ENCODE measurements around the gene LCOR. TPM values are rescaled to one million over a fixed set of nuclear protein-coding genes. Genes with fewer than 3 reads are reported as not detected.

The LCOR gene
- total RNA-seq, 1 experiment from 2014 or later = 10.5 TPM

- no peaks in the 10 kb centered on the region for H4K20me1 ChIP-seq (ENCODE audit: low read length)
- peak overlapping the region; percentile 79 for H3K4me2 ChIP-seq (ENCODE audit: low read length)
- H3K79me2 ChIP-seq (ENCODE audit: low read length) = no peaks in the 10 kb centered on the region
- ChIA-PET CTCF (interaction anchor here (0.6 to 2.2 kb wide), 5 partner anchors 14 to 203 kb away, joined by 3 to 12 read pairs (median 4); no protein-coding TSS in a partner anchor), POLR2A (ENCODE audit: unreplicated experiment) (interaction anchor here (0.6 to 0.7 kb wide), 2 partner anchors 124 to 539 kb away, joined by 5 read pairs; no protein-coding TSS in a partner anchor)
- no peaks in the 10 kb centered on the region for H3K27me3 ChIP-seq (ENCODE audit: low read length)
- intact Hi-C loops (cut with micrococcal nuclease) = no loop called here
- DNase-seq (peak; percentile 88), ATAC-seq (peak; percentile 95)
- no TSS peak for BruUV-seq (replicated peaks)
- H3F3A ChIP-seq (ENCODE audit: low read length, unreplicated experiment) = no peaks in the 10 kb centered on the region
- no peaks in the 10 kb centered on the region for H3K9me2 ChIP-seq (replicated peaks; ENCODE audit: low read length)
- TF ChIP-seq CTCF (conservative IDR thresholded peaks at IDR 0.05; ENCODE audit: low read depth, low read length) (peak; percentile 82), EZH2phosphoT487 (IDR thresholded peaks at IDR 0.05; ENCODE audit: borderline replicate concordance, low read length) (no peak)
- H3K9me3 ChIP-seq (ENCODE audit: low read length) = no peaks in the 10 kb centered on the region
- H3K27ac ChIP-seq (ENCODE audit: low read length) = no peak overlapping the region
- H3K9ac ChIP-seq (ENCODE audit: low read length) = no peak overlapping the region
- H3K4me3 ChIP-seq (ENCODE audit: low read length) = peak overlapping the region; percentile 49
- H3K36me3 ChIP-seq (ENCODE audit: low read depth, low read length) = no peaks in the 10 kb centered on the region
- peak overlapping the region; percentile 69 for H2AFZ ChIP-seq (ENCODE audit: low read length)
- H3K4me1 ChIP-seq (ENCODE audit: insufficient read depth, low read length) = 0 out of 2 replicates have a peak, but pooled peaks cover 8% of the 10 kb centered on the region
These were observed 205.6 kb downstream of the LCOR start for GRCh38 chr10:97037365-97038361.

GRCh38 chr10:97038688-97039087, 206.6 kb downstream of the LCOR start:
- Histone ChIP-seq H3K4me3 (ENCODE audit: low read length) (no peak overlapping the region), H3K9ac (ENCODE audit: low read length) (no peak overlapping the region), H3K27me3 (ENCODE audit: low read length) (no peaks in the 10 kb centered on the region), H2AFZ (ENCODE audit: low read length) (no peak overlapping the region), H3K27ac (ENCODE audit: low read length) (no peak overlapping the region), H3K4me2 (ENCODE audit: low read length) (no peak overlapping the region), H3K9me3 (ENCODE audit: low read length) (no peaks in the 10 kb centered on the region), H4K20me1 (ENCODE audit: low read length) (no peaks in the 10 kb centered on the region), H3K79me2 (ENCODE audit: low read length) (no peaks in the 10 kb centered on the region), H3K4me1 (ENCODE audit: insufficient read depth, low read length) (0 out of 2 replicates have a peak, but pooled peaks cover 8% of the 10 kb centered on the region), H3K9me2 (replicated peaks; ENCODE audit: low read length) (no peaks in the 10 kb centered on the region), H3K36me3 (ENCODE audit: low read depth, low read length) (no peaks in the 10 kb centered on the region), H3F3A (ENCODE audit: low read length, unreplicated experiment) (no peaks in the 10 kb centered on the region)
- intact Hi-C loops (cut with micrococcal nuclease) = no loop called here
- ChIA-PET CTCF (interaction anchor here (1.8 kb wide), 1 partner anchor 15 kb away, joined by 4 read pairs; no protein-coding TSS in a partner anchor), POLR2A (ENCODE audit: unreplicated experiment) (no interaction called here)
- ATAC-seq (no peak), DNase-seq (no peak)
- no peak for TF ChIP-seq EZH2phosphoT487 (IDR thresholded peaks at IDR 0.05; ENCODE audit: borderline replicate concordance, low read length)
- no peak for TF ChIP-seq EZH2 (IDR thresholded peaks at IDR 0.05; ENCODE audit: low read length, unreplicated experiment)
- TF ChIP-seq CTCF (conservative IDR thresholded peaks at IDR 0.05; ENCODE audit: low read depth, low read length) = no peak
- no TSS peak for BruUV-seq (replicated peaks)

Data from PC-3 (cell line).